ENCODE results near the gene NHLRC2. TPM values are rescaled to one million over a fixed set of nuclear protein-coding genes. Genes with fewer than 3 reads are reported as not detected.

NHLRC2 gene
- total and polyA plus RNA-seq, 2 of the 13 experiments (the other 11 are each of a cell fraction or from before 2014, with no cell fraction given) = 7.6 to 12.7 TPM

GRCh38 chr10:113867904-113868303 lies 13.4 kb downstream of the NHLRC2 start:
- TF ChIP-seq KAT7 (CRISPR knock-in tag; IDR thresholded peaks at IDR 0.05; ENCODE audit: borderline replicate concordance) (no peak), NRL (CRISPR knock-in tag; IDR thresholded peaks at IDR 0.05; ENCODE audit: borderline replicate concordance) (no peak), ZNF501 (CRISPR knock-in tag; IDR thresholded peaks at IDR 0.05) (no peak), HHEX (CRISPR knock-in tag; IDR thresholded peaks at IDR 0.05) (no peak), BATF2 (CRISPR knock-in tag; IDR thresholded peaks at IDR 0.05) (no peak), ZNF670 (CRISPR knock-in tag; IDR thresholded peaks at IDR 0.05; ENCODE audit: borderline replicate concordance) (no peak)
- POLR2A ChIA-PET = no interaction called here

DNA sequence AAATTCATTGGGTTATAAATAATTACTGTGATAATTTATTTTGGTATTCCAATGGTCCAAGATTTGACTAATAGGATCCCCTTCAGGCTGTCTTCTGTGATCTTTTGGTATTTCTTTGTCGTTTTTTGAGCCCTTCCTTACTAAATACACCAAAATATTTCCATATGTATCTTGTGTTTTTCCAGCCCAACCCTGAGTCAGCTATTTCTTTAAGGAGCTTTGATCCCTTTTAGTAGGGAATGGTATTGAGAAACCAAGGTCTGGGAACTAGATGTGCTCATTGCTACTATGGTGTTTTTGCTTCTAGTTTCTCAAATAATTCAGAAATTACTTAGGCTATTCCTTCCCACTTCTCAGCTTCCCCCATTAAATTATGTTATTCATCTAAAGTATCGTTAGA lies 15.3 kb downstream of the NHLRC2 start:
- ChIA-PET POLR2A (no interaction called here), CTCF (ENCODE audit: low intra/inter-chr PET ratio, low total read pairs) (no interaction called here)
- peaks cover 11% of the 10 kb centered on the region for H3K79me2 ChIP-seq (ENCODE audit: insufficient read depth, low read length)
- no peak for DNase-seq (ENCODE audit: low spot score)
- H3K9me3 ChIP-seq (ENCODE audit: low read length) = peaks cover 20% of the 10 kb centered on the region
- 91% methylated on average over 2 of the region's 2 CpGs for WGBS (ENCODE audit: low lambda C conversion rate)
- no TSS peak for BruUV-seq (replicated peaks)
- no peak overlapping the region for H3K27ac ChIP-seq (ENCODE audit: extremely low read length, insufficient read depth, low read length)
- H3K36me3 ChIP-seq (replicated peaks in 1 of 2; ENCODE audit: control insufficient read depth in 1 of 2, insufficient read depth in 2 of 2, low read length in 2 of 2) = peaks cover 0 to 12% of the 10 kb centered on the region in 2 experiments; a peak in 2 of 5 replicates
- H2AFZ ChIP-seq (ENCODE audit: low read length) = no peak overlapping the region
- H3K27me3 ChIP-seq (ENCODE audit: control insufficient read depth in 1 of 2, insufficient read depth in 2 of 2, low read length in 2 of 2) = no peaks in the 10 kb centered on the region
- FAIRE-seq = no peak
- no peaks in the 10 kb centered on the region for H4K20me1 ChIP-seq (ENCODE audit: insufficient read depth, low read length)
- peak; percentile 41 to 79; a peak in 3 of 4 replicates for TF ChIP-seq MAFK (conservative IDR thresholded peaks at IDR 0.05 in 1 of 2, IDR thresholded peaks at IDR 0.05 in 1 of 2; ENCODE audit: low read length in 2 of 2)
- no peak for TF ChIP-seq ZSCAN21 (CRISPR knock-in tag; IDR thresholded peaks at IDR 0.05; ENCODE audit: borderline replicate concordance)
- peak; percentile 59; the same call in 1 of the 2 replicates for TF ChIP-seq MAFF (IDR thresholded peaks at IDR 0.05; ENCODE audit: low read depth, low read length)
- TF ChIP-seq ZNF3 (CRISPR knock-in tag; IDR thresholded peaks at IDR 0.05) = no peak
- no peak overlapping the region for H3K4me3 ChIP-seq (replicated peaks in 1 of 3; ENCODE audit: insufficient read depth in 1 of 3, low read depth in 2 of 3, low read length in 3 of 3)
- no peak overlapping the region for H3K9ac ChIP-seq (ENCODE audit: insufficient read depth, low read depth, low read length)
- no peak overlapping the region for H3K4me2 ChIP-seq (ENCODE audit: low read depth, low read length)
- ATAC-seq = no peak
- no peaks in the 10 kb centered on the region for H3K4me1 ChIP-seq (ENCODE audit: insufficient read depth, low read length)
- intact Hi-C loops (cut with micrococcal nuclease; ENCODE audit: unreplicated experiment) = no loop called here
- in situ Hi-C loops (cut with HindIII; ENCODE audit: extremely low pct_ligation_motif_present, low pct_unique_long_range_greater_than_20kb) = no loop called here

More at GRCh38 chr10:113867904-113868303, 13.4 kb downstream of the NHLRC2 start:
- in situ Hi-C loops (cut with HindIII; ENCODE audit: extremely low pct_ligation_motif_present, low pct_unique_long_range_greater_than_20kb) (no loop called here), intact Hi-C loops (cut with micrococcal nuclease; ENCODE audit: unreplicated experiment) (no loop called here)
- H3K9me3 ChIP-seq (ENCODE audit: low read length) = peaks cover 14% of the 10 kb centered on the region
- peaks cover 8% of the 10 kb centered on the region for H3K79me2 ChIP-seq (ENCODE audit: insufficient read depth, low read length)
- CTCF ChIA-PET (ENCODE audit: low intra/inter-chr PET ratio, low total read pairs) = no interaction called here
- H3K9ac ChIP-seq (ENCODE audit: insufficient read depth, low read depth, low read length) = no peak overlapping the region
- H3K27ac ChIP-seq (ENCODE audit: extremely low read length, insufficient read depth, low read length) = no peak overlapping the region
- no peak overlapping the region for H3K4me3 ChIP-seq (replicated peaks in 1 of 3; ENCODE audit: insufficient read depth in 1 of 3, low read depth in 2 of 3, low read length in 3 of 3)
- WGBS (ENCODE audit: low lambda C conversion rate) = 98% methylated on average over 4 of the region's 4 CpGs
- ATAC-seq (no peak), DNase-seq (ENCODE audit: low spot score) (no peak), FAIRE-seq (no peak)
- no peaks in the 10 kb centered on the region for H3K27me3 ChIP-seq (ENCODE audit: control insufficient read depth in 1 of 2, insufficient read depth in 2 of 2, low read length in 2 of 2)
- peaks cover 0 to 15% of the 10 kb centered on the region in 2 experiments; a peak in 2 of 5 replicates for H3K36me3 ChIP-seq (replicated peaks in 1 of 2; ENCODE audit: control insufficient read depth in 1 of 2, insufficient read depth in 2 of 2, low read length in 2 of 2)
- H4K20me1 ChIP-seq (ENCODE audit: insufficient read depth, low read length) = no peaks in the 10 kb centered on the region
- no peaks in the 10 kb centered on the region for H3K4me1 ChIP-seq (ENCODE audit: insufficient read depth, low read length)
- H2AFZ ChIP-seq (ENCODE audit: low read length) = no peak overlapping the region
- no peak overlapping the region for H3K4me2 ChIP-seq (ENCODE audit: low read depth, low read length)
- no TSS peak for BruUV-seq (replicated peaks)
